Fibroblast of mammary gland (primary cell): ENCODE results near the gene CHRNE.

ENCODE experiments used
- DNase-seq: peaks from one replicate; pipeline ENCODE4 v3.0.0-alpha.2; 2010; ENCODE audit warnings: low read depth
- H3K4me3 ChIP-seq: 2 replicates; pipeline ENCODE4 v1.5.1; 2011; ENCODE audit warnings: low read depth, mild to moderate bottlenecking, low read length, moderate library complexity; ENCODE audit not compliant: control insufficient read depth
- CTCF ChIP-seq: conservative IDR thresholded peaks from 2 replicates; pipeline ENCODE4 v1.5.1; 2011; ENCODE audit warnings: low read depth, low read length, inconsistent platforms; ENCODE audit not compliant: control insufficient read depth, insufficient read depth

Gene CHRNE

GRCh38 chr17:4893721-4894560 lies 9.0 kb downstream of the CHRNE start:
- no peak for DNase-seq
- H3K4me3 ChIP-seq, result no peak overlapping the region
- TF ChIP-seq CTCF, result no peak

DNA sequence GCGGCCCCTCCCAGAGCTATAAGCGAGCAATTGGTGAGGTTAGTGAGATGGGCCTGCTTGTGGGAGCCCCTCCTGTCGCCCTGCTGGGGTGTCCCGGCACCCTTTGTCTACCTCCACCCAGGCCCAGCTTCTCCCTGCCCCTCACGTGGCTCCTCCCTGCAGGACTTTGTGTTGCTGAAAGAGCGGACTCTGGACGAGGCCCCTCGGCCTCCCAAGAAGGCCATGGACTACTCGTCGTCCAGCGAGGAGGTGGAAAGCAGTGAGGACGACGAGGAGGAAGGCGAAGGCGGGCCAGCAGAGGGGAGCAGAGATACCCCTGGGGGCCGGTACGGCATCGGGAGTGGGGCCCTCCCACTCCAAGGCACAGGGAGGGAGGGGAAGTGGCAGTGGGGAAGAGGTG lies 9.6 kb downstream of the CHRNE start:
- DNase-seq, result no peak
- no peak overlapping the region for H3K4me3 ChIP-seq
- TF ChIP-seq CTCF, result no peak

DNA sequence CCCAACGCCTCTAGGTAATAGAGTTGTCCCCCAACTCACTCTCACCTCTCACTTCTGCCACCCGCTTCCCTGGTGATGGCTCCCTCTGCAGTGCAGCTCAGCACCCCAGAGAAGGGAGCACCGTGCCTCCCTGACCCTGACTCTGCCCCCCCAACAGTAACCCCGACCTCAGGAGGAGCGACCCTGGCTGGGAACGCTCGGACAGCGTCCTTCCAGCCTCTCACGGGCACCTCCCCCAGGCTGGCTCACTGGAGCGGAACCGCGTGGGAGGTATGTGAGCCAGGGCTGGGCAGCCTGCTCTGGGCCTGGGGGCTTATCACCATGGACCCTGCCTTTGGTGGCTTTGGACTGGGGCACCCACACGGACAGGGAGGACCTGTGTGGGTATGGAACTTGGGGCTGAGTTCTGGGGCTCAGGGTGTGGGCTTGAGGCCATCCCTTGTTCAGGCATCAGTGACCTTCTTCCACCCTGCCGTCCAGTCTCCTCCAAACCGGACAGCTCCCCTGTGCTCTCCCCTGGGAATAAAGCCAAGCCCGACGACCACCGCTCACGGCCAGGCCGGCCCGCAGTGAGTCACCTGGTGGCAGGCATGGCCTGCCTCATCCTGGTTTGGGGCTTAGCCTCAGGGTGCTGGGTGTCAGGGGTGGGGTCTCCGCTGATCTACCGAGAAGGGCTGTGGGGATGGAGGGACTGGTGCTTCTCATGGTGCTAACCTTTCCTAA lies 10.2 kb downstream of the CHRNE start:
- no peak for DNase-seq
- H3K4me3 ChIP-seq, result no peak overlapping the region
- TF ChIP-seq CTCF, result no peak

DNA sequence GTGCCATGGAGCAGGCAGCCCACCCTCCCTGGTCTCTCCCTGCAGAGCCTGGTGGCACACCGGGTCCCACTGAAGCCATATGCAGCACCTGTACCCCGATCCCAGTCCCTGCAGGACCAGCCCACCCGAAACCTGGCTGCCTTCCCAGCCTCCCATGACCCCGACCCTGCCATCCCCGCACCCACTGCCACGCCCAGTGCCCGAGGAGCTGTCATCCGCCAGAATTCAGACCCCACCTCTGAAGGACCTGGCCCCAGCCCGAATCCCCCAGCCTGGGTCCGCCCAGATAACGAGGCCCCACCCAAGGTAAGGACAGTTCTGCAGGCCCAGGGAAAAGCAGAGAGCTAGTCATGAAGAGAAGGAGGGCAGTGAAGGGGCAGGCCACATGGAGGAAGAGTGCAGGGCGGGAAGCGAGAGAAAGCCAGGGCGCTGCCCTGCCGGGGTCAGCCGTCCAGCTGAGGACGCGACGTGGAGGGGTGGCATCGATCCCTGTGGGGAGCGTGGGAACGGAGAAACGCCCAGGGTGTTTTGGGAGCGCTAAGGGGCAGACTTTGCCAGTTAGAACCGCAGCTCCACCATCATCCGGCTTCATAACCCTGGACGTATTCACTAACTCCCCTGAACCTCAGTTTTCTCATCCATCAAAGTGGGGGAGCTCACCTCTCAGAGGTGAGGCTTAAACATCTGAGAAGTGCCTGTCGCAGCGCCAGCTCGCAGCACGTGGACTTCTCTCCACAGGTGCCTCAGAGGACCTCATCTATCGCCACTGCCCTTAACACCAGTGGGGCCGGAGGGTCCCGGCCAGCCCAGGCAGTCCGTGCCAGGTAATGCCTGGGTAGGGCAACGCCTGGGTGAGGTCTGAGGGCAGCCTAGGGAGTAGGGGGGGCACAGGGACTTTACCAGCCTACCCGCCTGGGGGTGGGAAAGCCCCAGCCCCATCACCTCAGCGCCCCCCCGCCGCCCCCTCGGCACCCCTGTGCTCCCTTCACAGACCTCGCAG lies 11.2 kb downstream of the CHRNE start:
- H3K4me3 ChIP-seq, result no peak overlapping the region
- TF ChIP-seq CTCF, result no peak
- no peak for DNase-seq

- TF ChIP-seq CTCF, result no peak
- H3K4me3 ChIP-seq, result no peak overlapping the region
- DNase-seq, result no peak
Measured at GRCh38 chr17:4887581-4887980, 15.3 kb downstream of the CHRNE start.

DNA sequence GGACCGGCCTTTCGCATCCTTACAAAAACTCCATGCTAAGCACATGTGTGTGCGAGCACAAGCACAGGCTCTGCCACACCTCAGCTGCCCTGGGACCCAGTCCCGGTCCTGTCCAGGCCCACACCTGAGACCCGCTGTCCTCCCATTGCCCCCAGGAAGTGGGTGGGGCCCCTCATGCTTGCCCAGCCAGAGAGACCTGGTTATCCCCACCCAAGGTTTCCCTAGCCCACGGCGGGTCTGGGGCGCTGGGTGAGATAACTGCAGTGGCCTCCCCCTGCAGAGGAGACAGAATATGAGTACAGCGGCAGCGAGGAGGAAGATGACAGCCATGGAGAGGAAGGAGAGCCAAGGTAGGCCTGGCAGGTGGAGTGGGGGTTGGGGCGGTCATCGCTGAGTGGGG lies 16.1 kb downstream of the CHRNE start:
- DNase-seq, result no peak
- no peak overlapping the region for H3K4me3 ChIP-seq
- TF ChIP-seq CTCF, result no peak
